ENCODE data around the gene RNF166.

DNA sequence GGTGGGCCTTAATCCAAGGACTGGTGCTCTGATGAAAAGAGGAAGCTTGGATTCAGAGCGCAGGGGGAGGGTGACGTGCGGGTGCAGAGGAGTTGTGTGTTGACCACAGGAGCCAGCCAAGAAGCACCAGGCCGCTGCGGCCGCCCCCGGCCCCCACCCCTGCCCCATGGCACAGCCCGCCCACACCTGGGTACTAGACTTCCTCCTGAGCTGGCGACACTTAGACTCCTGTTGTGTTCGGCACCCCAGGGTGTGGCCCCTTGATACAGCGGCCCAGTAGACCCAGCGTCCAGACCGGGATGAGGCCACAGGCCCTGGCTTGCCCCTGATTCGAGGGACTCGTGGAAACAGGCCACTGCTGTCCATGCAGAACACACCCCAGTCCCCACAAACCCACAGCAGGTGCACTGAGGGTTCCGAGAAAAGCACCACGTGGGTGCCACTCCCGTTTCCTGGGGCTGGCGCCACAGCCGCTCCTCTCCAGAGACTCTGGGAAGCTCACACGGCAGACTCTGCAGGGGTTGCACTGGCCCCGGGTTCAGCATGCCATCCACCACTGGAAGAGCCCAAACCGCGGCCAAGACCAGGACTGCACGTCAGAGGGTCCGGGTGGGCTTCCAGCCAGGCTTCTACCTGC, 14.2 kb downstream of the RNF166 start:
- no peak for TF ChIP-seq EP300 (IDR thresholded peaks at IDR 0.05; ENCODE audit: low read depth in 2 of 2, low read length in 2 of 2)
- TF ChIP-seq EP300 (CRISPR knock-in tag; IDR thresholded peaks at IDR 0.05; ENCODE audit: borderline replicate concordance): no peak
- TF ChIP-seq KDM1A (CRISPR knock-in tag; IDR thresholded peaks at IDR 0.05): no peak
- TF ChIP-seq ZNF619 (CRISPR knock-in tag; IDR thresholded peaks at IDR 0.05): no peak
- TF ChIP-seq ZNF83 (CRISPR knock-in tag; IDR thresholded peaks at IDR 0.05; ENCODE audit: borderline replicate concordance): no peak
- TF ChIP-seq HHEX (CRISPR knock-in tag; IDR thresholded peaks at IDR 0.05): no peak
